Raji (cell line): Measurements from ENCODE around the gene GPR12.

ENCODE experiments used
- POLR2A ChIP-seq: IDR thresholded peaks from 2 replicates; pipeline ENCODE4 v1.6.1; 2011; ENCODE audit warnings: low read depth, low read length, control low read depth; ENCODE audit not compliant: insufficient read depth

Gene GPR12

DNA sequence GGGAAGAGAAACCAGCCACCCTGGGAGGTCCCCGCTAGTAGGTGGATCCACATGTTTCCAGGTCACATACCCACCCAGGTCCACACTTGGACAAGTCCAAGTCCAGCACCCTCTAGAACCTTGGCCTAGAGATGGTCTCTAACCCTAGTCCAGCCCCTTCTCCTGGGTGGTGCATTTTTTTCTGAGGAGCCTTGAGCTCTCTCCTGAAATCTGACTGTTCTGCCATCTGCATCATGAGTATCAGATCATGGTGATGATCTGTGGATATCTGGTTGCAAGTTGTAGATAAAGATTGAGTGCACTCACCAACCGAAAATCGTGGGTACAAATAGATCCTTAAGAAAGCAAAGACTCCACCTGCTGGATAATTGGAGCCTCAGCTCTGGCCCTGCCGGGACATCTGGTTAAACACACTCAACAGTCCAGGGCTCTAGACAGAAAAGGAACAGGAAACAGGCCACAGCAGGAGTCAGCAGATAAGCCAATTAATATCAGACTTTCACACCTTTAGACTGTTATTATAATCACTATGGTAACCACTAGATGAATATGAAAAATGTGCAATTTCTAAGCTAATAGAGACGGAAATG, 41.1 kb downstream of the GPR12 start:
- no peak for TF ChIP-seq POLR2A

DNA sequence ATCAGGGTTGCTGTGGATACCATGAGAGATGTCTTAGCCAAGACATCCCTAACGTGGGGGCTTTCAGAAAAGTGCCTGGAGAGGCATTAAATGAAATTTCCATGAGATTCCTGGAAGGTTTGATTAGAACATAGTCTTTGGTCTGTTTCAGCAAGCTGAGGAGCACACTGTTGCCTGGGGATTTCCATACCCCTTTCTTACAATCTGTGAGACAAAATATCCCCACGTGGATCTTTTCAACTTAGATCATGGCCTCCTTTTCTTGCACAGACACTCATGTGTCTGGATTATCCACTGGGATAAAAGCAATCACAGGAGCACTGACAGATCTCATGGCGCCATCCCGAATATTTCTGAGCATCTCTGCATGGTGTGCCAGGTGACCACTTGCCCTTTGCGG, 41.7 kb downstream of the GPR12 start:
- no peak for TF ChIP-seq POLR2A

GRCh38 chr13:26718146-26718545, 42.4 kb downstream of the GPR12 start:
- TF ChIP-seq POLR2A = no peak

DNA sequence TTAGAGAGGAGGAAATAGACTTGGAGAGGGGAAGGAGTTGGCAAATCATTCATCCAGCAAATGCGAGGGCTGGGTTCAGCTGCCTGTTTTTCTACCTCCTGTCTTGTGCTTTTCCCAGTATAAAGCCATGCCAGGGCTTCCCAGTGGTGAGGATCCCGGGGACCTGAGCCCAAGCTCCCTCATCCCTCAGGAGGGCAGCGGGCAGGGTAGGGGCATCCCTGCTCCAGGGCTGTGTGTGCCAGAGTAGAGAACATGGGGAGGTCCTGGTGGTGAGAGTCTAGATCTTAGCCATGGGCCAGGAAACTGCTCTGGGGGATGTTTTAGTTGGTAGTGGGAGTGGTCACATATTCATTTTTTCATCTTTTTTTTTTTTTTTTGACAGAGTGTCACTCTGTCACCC, 43.6 kb downstream of the GPR12 start:
- no peak for TF ChIP-seq POLR2A

DNA sequence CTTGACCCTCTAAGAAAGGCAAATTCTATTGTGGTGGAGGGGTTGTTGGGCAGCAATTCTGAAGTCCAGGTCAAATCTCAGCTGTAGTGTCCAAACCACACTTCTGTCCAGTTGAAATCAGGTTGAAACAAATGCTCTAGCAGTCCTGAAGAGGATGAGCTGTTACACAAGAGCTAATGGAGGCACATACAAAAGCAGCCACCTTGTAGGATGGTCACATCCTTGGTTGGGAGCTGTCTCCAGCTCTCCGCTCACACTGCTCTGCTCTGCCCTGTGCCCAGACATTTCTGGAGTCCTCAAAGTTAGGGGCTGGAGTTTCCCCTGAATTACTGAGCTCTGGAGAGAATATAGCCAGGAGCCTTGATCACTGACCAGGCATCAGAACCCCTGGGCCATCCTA, 47.2 kb downstream of the GPR12 start:
- TF ChIP-seq POLR2A = no peak

- TF ChIP-seq POLR2A = no peak
These were observed 49.4 kb downstream of the GPR12 start for GRCh38 chr13:26711211-26711610.

- TF ChIP-seq POLR2A = no peak
These were observed 50.4 kb downstream of the GPR12 start for GRCh38 chr13:26710166-26710565.

GRCh38 chr13:26709461-26709860, 51.1 kb downstream of the GPR12 start:
- TF ChIP-seq POLR2A = no peak

- TF ChIP-seq POLR2A = no peak
These were observed 52.6 kb downstream of the GPR12 start for GRCh38 chr13:26708007-26708297.

DNA sequence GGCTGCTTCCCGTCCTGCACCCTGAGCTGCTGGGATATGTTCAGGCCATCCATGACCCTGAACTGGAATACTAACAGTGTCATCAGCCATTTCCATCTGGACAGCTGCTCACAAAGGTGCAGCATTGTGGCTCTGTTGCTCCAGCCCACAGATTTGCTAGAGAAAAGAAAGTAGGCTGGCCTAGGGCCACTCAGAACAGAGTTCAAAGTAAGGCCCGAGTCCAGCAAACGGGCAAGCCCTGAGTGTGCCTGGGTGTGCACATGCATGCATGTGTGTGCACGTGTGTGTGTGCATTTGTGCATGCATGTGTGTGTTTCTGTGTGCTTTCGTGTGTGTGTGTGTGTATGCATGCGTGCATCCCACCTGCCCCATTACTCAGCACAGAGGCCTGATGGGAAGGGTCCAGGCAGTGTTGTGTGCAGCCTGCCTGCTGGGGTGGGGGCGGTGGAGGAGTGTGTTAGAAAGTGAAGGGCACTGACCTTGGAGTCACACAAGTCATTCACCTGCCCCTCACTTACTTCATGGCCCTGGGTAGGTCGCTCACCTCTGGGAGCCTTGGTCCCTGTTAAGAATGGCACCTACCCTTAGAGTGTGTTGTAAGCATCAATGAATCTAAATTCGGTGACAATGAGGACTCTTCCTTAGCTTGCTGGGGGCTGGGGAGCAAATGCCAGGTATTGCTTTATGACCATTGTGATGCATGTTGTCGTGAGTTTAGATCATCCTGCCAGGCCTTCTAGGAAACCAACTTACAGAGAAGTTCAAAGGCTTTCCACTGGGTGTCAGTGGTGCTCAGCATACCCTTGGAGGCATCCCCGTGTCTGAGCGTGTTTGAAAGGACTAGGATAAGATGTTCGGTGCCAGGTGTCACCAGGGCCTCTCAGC, 53.2 kb downstream of the GPR12 start:
- TF ChIP-seq POLR2A = no peak

GRCh38 chr13:26706381-26706780, 54.2 kb downstream of the GPR12 start:
- TF ChIP-seq POLR2A = no peak

DNA sequence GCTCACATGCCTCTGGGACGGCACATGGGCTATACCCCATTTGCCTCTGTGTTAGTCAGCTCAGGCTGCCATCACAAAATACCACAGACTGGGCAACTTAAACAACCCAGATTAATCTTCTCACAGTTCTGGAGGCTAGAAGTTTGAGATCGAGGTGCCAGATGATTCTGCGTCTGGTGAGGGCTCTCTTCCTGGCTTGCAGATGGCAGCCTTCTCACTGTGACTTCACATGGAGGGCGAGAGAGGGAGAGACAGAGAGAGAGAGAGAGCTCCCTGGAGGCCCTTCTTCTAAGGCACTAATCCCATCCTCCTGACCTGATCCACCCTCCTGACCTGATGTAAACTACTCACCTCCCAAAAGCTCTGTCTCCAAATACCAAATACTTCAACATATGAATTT, 55.0 kb downstream of the GPR12 start:
- no peak for TF ChIP-seq POLR2A
